ENCODE data around the gene AUTS2. TPM values are rescaled to one million over a fixed set of nuclear protein-coding genes. Genes with fewer than 3 reads are reported as not detected.

Gene AUTS2
- total and polyA plus RNA-seq, 2 experiments from 2014 or later: 32.0 to 91.0 TPM

- TF ChIP-seq REST (IDR thresholded peaks at IDR 0.05; ENCODE audit: unreplicated experiment): no peak
- no peak for TF ChIP-seq ETS1 (IDR thresholded peaks at IDR 0.05)
- no peak for TF ChIP-seq ZNF331 (CRISPR knock-in tag; IDR thresholded peaks at IDR 0.05; ENCODE audit: low read depth)
- TF ChIP-seq STAT1 (IDR thresholded peaks at IDR 0.05; ENCODE audit: unreplicated experiment): no peak
- no peak for TF ChIP-seq ZNF462 (CRISPR knock-in tag; IDR thresholded peaks at IDR 0.05)
- TF ChIP-seq CREB1 (CRISPR knock-in tag; IDR thresholded peaks at IDR 0.05; ENCODE audit: low read depth): no peak
Observed at GRCh38 chr7:69738396-69738951, 140.2 kb downstream of the AUTS2 start (continued).

Data from GM23338 (cell line).